HG02588 (cell line): ENCODE data around the gene IL36B.

ENCODE experiments used
- ATAC-seq: cut with Tn5 transposase; IDR thresholded peaks from one replicate; pipeline ENCODE4 v1.9.1; 2021; ENCODE audit warnings: mild to moderate bottlenecking, moderate library complexity; ENCODE audit not compliant: unreplicated experiment

Gene IL36B

GRCh38 chr2:113056521-113056920 is 3.9 kb upstream of the IL36B start:
- ATAC-seq, result no peak

GRCh38 chr2:113054066-113054465 is 1.4 kb upstream of the IL36B start:
- ATAC-seq, result no peak

GRCh38 chr2:113053666-113054065 is 999 bp upstream of the IL36B start:
- no peak for ATAC-seq

- ATAC-seq, result no peak
Observed at GRCh38 chr2:113050921-113051895, 1.5 kb downstream of the IL36B start.

GRCh38 chr2:113046465-113046864 is 6.2 kb downstream of the IL36B start:
- no peak for ATAC-seq

- ATAC-seq, result no peak
Observed at GRCh38 chr2:113041871-113042270, 10.8 kb downstream of the IL36B start.

- ATAC-seq, result no peak
Observed at GRCh38 chr2:113039719-113040118, 12.9 kb downstream of the IL36B start.

GRCh38 chr2:113039158-113039557 is 13.5 kb downstream of the IL36B start:
- no peak for ATAC-seq

- no peak for ATAC-seq
Observed at GRCh38 chr2:113038291-113038690, 14.4 kb downstream of the IL36B start.

GRCh38 chr2:113036763-113037162 is 15.9 kb downstream of the IL36B start:
- ATAC-seq, result no peak

GRCh38 chr2:113034016-113034415 is 18.7 kb downstream of the IL36B start:
- no peak for ATAC-seq

- ATAC-seq, result no peak
Observed at GRCh38 chr2:113032737-113033136, 19.9 kb downstream of the IL36B start.

GRCh38 chr2:113028112-113028511 is 24.6 kb downstream of the IL36B start:
- no peak for ATAC-seq

- ATAC-seq, result no peak
Observed at GRCh38 chr2:113027691-113028090, 25.0 kb downstream of the IL36B start.

- no peak for ATAC-seq
Observed at GRCh38 chr2:113025737-113026136, 26.9 kb downstream of the IL36B start.

GRCh38 chr2:113024764-113025163 is 27.9 kb downstream of the IL36B start:
- ATAC-seq, result no peak

GRCh38 chr2:113021312-113021711 is 31.4 kb downstream of the IL36B start:
- ATAC-seq, result no peak

GRCh38 chr2:113018509-113018908 is 34.2 kb downstream of the IL36B start:
- ATAC-seq, result no peak

- ATAC-seq, result no peak
Observed at GRCh38 chr2:113015655-113016054, 37.0 kb downstream of the IL36B start.

- ATAC-seq, result no peak
Observed at GRCh38 chr2:113015042-113015441, 37.6 kb downstream of the IL36B start.

- ATAC-seq, result no peak
Observed at GRCh38 chr2:113014067-113014466, 38.6 kb downstream of the IL36B start.

- no peak for ATAC-seq
Observed at GRCh38 chr2:113013336-113013661, 39.4 kb downstream of the IL36B start.
